Endothelial cell of umbilical vein (primary cell): Measurements from ENCODE around the gene PBX3. TPM values are rescaled to one million over a fixed set of nuclear protein-coding genes. Genes with fewer than 3 reads are reported as not detected.

Experiments used
- BruUV-seq: library from RNA; stranded (reverse); fragments of 400-500 nt; replicated peaks from 2 replicates; lab custom pipeline; 2021; lab: Mats Ljungman, UMichigan
- CTCF ChIA-PET: fragments of 300-600, 350-600 bp; sonication (Branson Sonifier 250); formaldehyde crosslinking; loops from one replicate; lab custom pipeline; 2021; ENCODE audit warnings: antibody characterized with exemption, inconsistent platforms; lab: Charles Lee
- POLR2A ChIA-PET: fragments of 300-600, 350-600 bp; sonication (Branson Sonifier 250); formaldehyde crosslinking; loops from one replicate; lab custom pipeline; 2021; ENCODE audit warnings: antibody characterized with exemption, inconsistent platforms; lab: Charles Lee
- DNase-seq: peaks from one replicate; pipeline ENCODE4 v3.0.0-alpha.2; 2011; ENCODE audit warnings: low read depth, low spot score
- FAIRE-seq: peaks from 2 replicates; lab custom pipeline; 2011; peaks lifted over from hg19 to GRCh38; lab: Jason Lieb, UNC
- H2AFZ ChIP-seq: 2 replicates; pipeline ENCODE4 v1.6.0; 2012; ENCODE audit warnings: low read depth, low read length, control low read depth, inconsistent platforms
- H3K27ac ChIP-seq: 2 replicates; pipeline ENCODE4 v1.5.1; 2011; ENCODE audit warnings: low read depth, mild to moderate bottlenecking, control low read depth, low read length, moderate library complexity; ENCODE audit not compliant: insufficient read depth
- H3K27me3 ChIP-seq, 2 experiments: 2 replicates each; pipeline versions ENCODE4 v1.6.0 to v1.6.1; 2011; ENCODE audit warnings: low read length in 2 of 2, mixed read lengths in 1 of 2; ENCODE audit not compliant: control insufficient read depth in 2 of 2, insufficient read depth in 2 of 2
- H3K36me3 ChIP-seq, 2 experiments: 2 replicates in 1 of 2; 3 replicates in 1 of 2; pipeline ENCODE4 v1.5.1; 2011; ENCODE audit warnings: low read length in 2 of 2, mild to moderate bottlenecking in 1 of 2, moderate library complexity in 1 of 2; ENCODE audit not compliant: control insufficient read depth in 2 of 2, insufficient read depth in 2 of 2; ENCODE audit errors: extremely low read depth in 1 of 2
- H3K4me1 ChIP-seq: 3 replicates; pipeline ENCODE4 v1.5.1; 2011; ENCODE audit warnings: mild to moderate bottlenecking, low read length; ENCODE audit not compliant: control insufficient read depth, insufficient read depth; ENCODE audit errors: extremely low read depth
- H3K4me2 ChIP-seq: 2 replicates; pipeline ENCODE4 v1.6.1; 2011; ENCODE audit warnings: low read length, control low read depth, mixed read lengths; ENCODE audit not compliant: insufficient read depth
- H3K4me3 ChIP-seq, 3 experiments: fragments of 200-600 bp in 1 of 3; sonication (generic), shearing (Covaris generic) in 1 of 3; replicated peaks in 1 of 3; 2 replicates each; pipeline ENCODE4 v1.5.1; 2011 to 2016; ENCODE audit warnings: control low read depth in 3 of 3, low read length in 3 of 3, mild to moderate bottlenecking in 2 of 3, inconsistent platforms in 1 of 3, low read depth in 1 of 3, moderate library complexity in 1 of 3; ENCODE audit not compliant: insufficient read depth in 1 of 3
- H3K79me2 ChIP-seq: 2 replicates; pipeline ENCODE4 v1.6.0; 2012; ENCODE audit warnings: low read length, inconsistent platforms; ENCODE audit not compliant: control insufficient read depth, insufficient read depth
- H3K9ac ChIP-seq: replicated peaks from 2 replicates; pipeline ENCODE3; 2011; ENCODE audit warnings: low read length, control low read depth; ENCODE audit not compliant: insufficient read depth; ENCODE audit errors: extremely low read depth
- H3K9me1 ChIP-seq: replicated peaks from 3 replicates; pipeline ENCODE4 v1.6.0; 2011; ENCODE audit warnings: mild to moderate bottlenecking, low read length; ENCODE audit not compliant: control insufficient read depth, insufficient read depth; ENCODE audit errors: extremely low read depth
- H3K9me3 ChIP-seq: replicated peaks from 2 replicates; pipeline ENCODE4 v1.5.1; 2012; ENCODE audit warnings: low read length, inconsistent platforms; ENCODE audit not compliant: control insufficient read depth, insufficient read depth
- H4K20me1 ChIP-seq: replicated peaks from 2 replicates; pipeline ENCODE3; 2011; ENCODE audit warnings: mild to moderate bottlenecking, low read length; ENCODE audit not compliant: control insufficient read depth, insufficient read depth; ENCODE audit errors: extremely low read depth
- CTCF ChIP-seq, 2 donors: IDR thresholded peaks; 1 replicate in 1 of 2; 2 replicates in 1 of 2; pipeline ENCODE4 v1.5.1; 2011; ENCODE audit warnings: low read length in 2 of 2, mild to moderate bottlenecking in 2 of 2, moderate library complexity in 2 of 2, control low read depth in 1 of 2, inconsistent platforms in 1 of 2, low read depth in 1 of 2; ENCODE audit not compliant: insufficient read depth in 1 of 2; ENCODE audit errors: extremely low read depth in 1 of 2
- EZH2 ChIP-seq: IDR thresholded peaks from 2 replicates; pipeline ENCODE4 v1.6.1; 2012; ENCODE audit warnings: borderline replicate concordance, low read depth, mild to moderate bottlenecking, moderate library complexity, low read length, inconsistent platforms; ENCODE audit not compliant: severe bottlenecking
- FOS ChIP-seq: IDR thresholded peaks from 2 replicates; pipeline ENCODE4 v1.6.1; 2011; ENCODE audit warnings: mild to moderate bottlenecking, low read length, moderate library complexity, borderline replicate concordance; ENCODE audit not compliant: insufficient read depth
- GATA2 ChIP-seq: IDR thresholded peaks from 2 replicates; pipeline ENCODE4 v1.7.0; 2011; ENCODE audit warnings: low read depth, mild to moderate bottlenecking, moderate library complexity, mixed read lengths, low read length; ENCODE audit not compliant: insufficient read length, insufficient read depth
- JUN ChIP-seq: IDR thresholded peaks from 2 replicates; pipeline ENCODE4 v1.6.1; 2011; ENCODE audit warnings: borderline replicate concordance, low read depth; ENCODE audit not compliant: insufficient read length, insufficient read depth
- MAX ChIP-seq: IDR thresholded peaks from 2 replicates; pipeline ENCODE4 v1.6.1; 2011; ENCODE audit not compliant: insufficient read depth, insufficient read length
- MYC ChIP-seq: IDR thresholded peaks from one replicate; pipeline ENCODE4 v1.6.1; 2011; ENCODE audit warnings: mild to moderate bottlenecking, low read depth, low read length
- POLR2A ChIP-seq: IDR thresholded peaks from 2 replicates; pipeline ENCODE4 v1.6.1; 2012; ENCODE audit warnings: low read depth, mild to moderate bottlenecking, control low read depth, low read length
- POLR2AphosphoS5 ChIP-seq: IDR thresholded peaks from 2 replicates; pipeline ENCODE4 v1.6.1; 2012; ENCODE audit warnings: low read depth, mild to moderate bottlenecking, control low read depth, low read length, moderate library complexity; ENCODE audit not compliant: insufficient read depth
- dilution Hi-C: fragments of 300-500 bp; cut with MboI; formaldehyde crosslinking; loops from one replicate; pipeline ENCODE4 v1.15.0; 2019; ENCODE audit warnings: low sequenced_read_pairs; ENCODE audit not compliant: extremely low pct_ligation_motif_present
- intact Hi-C: fragments of 100-400 bp; cut with micrococcal nuclease; formaldehyde crosslinking; loops from one replicate; pipeline ENCODE4 v1.10.0; 2022
- polyA plus RNA-seq, 4 experiments: library from polyadenylated mRNA; depleted of rRNA in 3 of 4; stranded (reverse) in 3 of 4; unstranded in 1 of 4; fragments of >200 nt; gene quantifications; 2 replicates each; pipeline versions ENCODE4 v1.2.1 to v1.2.3, GENCODE V29; 2011 to 2012; ENCODE audit warnings: missing spikeins in 1 of 4
- total RNA-seq: library from RNA; stranded (reverse); gene quantifications from 2 replicates; pipeline ENCODE4 v1.2.3, GENCODE V29; 2021

The PBX3 gene
- total and polyA plus RNA-seq, 2 donors (not counting 3 experiments of a cell fraction or from before 2014, with no cell fraction given), result 18.8 to 42.0 TPM

GRCh38 chr9:125953314-125954019 is 206.3 kb downstream of the PBX3 start:
- no peak overlapping the region for H2AFZ ChIP-seq
- FAIRE-seq (no peak), DNase-seq (no peak)
- intact Hi-C loops (no loop called here), dilution Hi-C loops (no loop called here)
- H4K20me1 ChIP-seq, result no peaks in the 10 kb centered on the region
- H3K4me2 ChIP-seq, result no peak overlapping the region
- no peaks in the 10 kb centered on the region for H3K9me3 ChIP-seq
- CTCF ChIA-PET, result no interaction called here
- H3K79me2 ChIP-seq, result no peaks in the 10 kb centered on the region
- no peaks in the 10 kb centered on the region for H3K27me3 ChIP-seq
- no peaks in the 10 kb centered on the region for H3K9me1 ChIP-seq
- TF ChIP-seq CTCF (IDR thresholded peaks at IDR 0.05; ENCODE audit: extremely low read depth in 1 of 2, insufficient read depth in 1 of 2, low read depth in 1 of 2, low read length in 2 of 2), result no peak
- TF ChIP-seq GATA2, result no peak
- no peak for TF ChIP-seq POLR2A
- no peak for TF ChIP-seq POLR2AphosphoS5
- TF ChIP-seq JUN, result no peak
- no peak for TF ChIP-seq MAX
- no peak for TF ChIP-seq FOS
- TF ChIP-seq MYC, result no peak
- TF ChIP-seq EZH2, result no peak
- no peaks in the 10 kb centered on the region for H3K36me3 ChIP-seq
- no peak overlapping the region for H3K27ac ChIP-seq
- POLR2A ChIA-PET, result no interaction called here
- H3K4me3 ChIP-seq, result no peak overlapping the region
- no peak overlapping the region for H3K9ac ChIP-seq
- no peaks in the 10 kb centered on the region for H3K4me1 ChIP-seq
- BruUV-seq, result no TSS peak
